ENCODE results near the gene TGOLN2.

GRCh38 chr2:85277416-85278158, 50.2 kb downstream of the TGOLN2 start:
- TF ChIP-seq POLR2A (IDR thresholded peaks at IDR 0.05) (no peak), CTCF (IDR thresholded peaks at IDR 0.05) (no peak)
